GM19099 (cell line): ENCODE data around the gene MT3.

ENCODE experiments used
- POLR2A ChIP-seq: IDR thresholded peaks from 3 replicates; pipeline ENCODE4 v1.6.1; 2011; ENCODE audit warnings: low read depth; ENCODE audit not compliant: insufficient read length; ENCODE audit errors: extremely low read depth

The MT3 gene

GRCh38 chr16:56589141-56590039 lies at the start of gene MT3:
MT3 (plus strand) TSS chr16:56589528; CDS start chr16:56589591, 63 bp downstream.
- no peak for TF ChIP-seq POLR2A

GRCh38 chr16:56539656-56540055 lies 49.7 kb upstream of the MT3 start:
- no peak for TF ChIP-seq POLR2A

GRCh38 chr16:56542039-56542438 lies 47.3 kb upstream of the MT3 start:
- TF ChIP-seq POLR2A: no peak

- TF ChIP-seq POLR2A: no peak
Observed at GRCh38 chr16:56547120-56547948, 42.0 kb upstream of the MT3 start.

GRCh38 chr16:56547949-56548567 lies 41.3 kb upstream of the MT3 start:
- no peak for TF ChIP-seq POLR2A

GRCh38 chr16:56549161-56549560 lies 40.2 kb upstream of the MT3 start:
- no peak for TF ChIP-seq POLR2A

- TF ChIP-seq POLR2A: no peak
Observed at GRCh38 chr16:56549744-56550385, 39.5 kb upstream of the MT3 start.

GRCh38 chr16:56551796-56552738 lies 37.3 kb upstream of the MT3 start:
- no peak for TF ChIP-seq POLR2A

GRCh38 chr16:56554441-56554840 lies 34.9 kb upstream of the MT3 start:
- no peak for TF ChIP-seq POLR2A

- no peak for TF ChIP-seq POLR2A
Observed at GRCh38 chr16:56558024-56558747, 31.1 kb upstream of the MT3 start.

- TF ChIP-seq POLR2A: no peak
Observed at GRCh38 chr16:56559109-56559508, 30.2 kb upstream of the MT3 start.

GRCh38 chr16:56560447-56560846 lies 28.9 kb upstream of the MT3 start:
- TF ChIP-seq POLR2A: no peak

- TF ChIP-seq POLR2A: no peak
Observed at GRCh38 chr16:56561126-56561525, 28.2 kb upstream of the MT3 start.

GRCh38 chr16:56564793-56565477 lies 24.4 kb upstream of the MT3 start, which contains the start of gene MT4:
MT4 (plus strand) TSS chr16:56565073; CDS start chr16:56565129, 56 bp downstream.
- TF ChIP-seq POLR2A: no peak
